ENCODE results near the gene CNTNAP2. TPM values are rescaled to one million over a fixed set of nuclear protein-coding genes. Genes with fewer than 3 reads are reported as not detected.

Gene CNTNAP2
- total and polyA plus RNA-seq, 2 experiments from 2014 or later, result not detected

- Histone ChIP-seq H3K36me3 (ENCODE audit: low read depth) (no peaks in the 10 kb centered on the region), H3K79me2 (ENCODE audit: insufficient read depth) (no peaks in the 10 kb centered on the region), H3K27ac (no peak overlapping the region), H3K4me3 (no peak overlapping the region), H3F3A (ENCODE audit: insufficient read depth) (no peaks in the 10 kb centered on the region), H3K27me3 (replicated peaks; ENCODE audit: insufficient read depth) (no peaks in the 10 kb centered on the region), H3K4me1 (ENCODE audit: insufficient read depth) (no peaks in the 10 kb centered on the region), H3K9me3 (ENCODE audit: low read depth) (no peaks in the 10 kb centered on the region), H3K9me2 (ENCODE audit: insufficient read depth) (no peaks in the 10 kb centered on the region), H3K9ac (no peak overlapping the region), H4K20me1 (ENCODE audit: insufficient read depth) (no peaks in the 10 kb centered on the region), H2AFZ (no peak overlapping the region), H3K4me2 (ENCODE audit: unreplicated experiment) (no peak overlapping the region)
- DNase-seq, result no peak
- no peak for TF ChIP-seq EZH2phosphoT487 (IDR thresholded peaks at IDR 0.05; ENCODE audit: insufficient read depth, low read depth)
- TF ChIP-seq EZH2 (IDR thresholded peaks at IDR 0.05; ENCODE audit: insufficient read depth, poor library complexity, severe bottlenecking), result no peak
- 0 to 3% methylated on average over 1 of the region's 1 CpG for WGBS, 2 experiments (ENCODE audit: low coverage in 1 of 2, low lambda C conversion rate in 2 of 2, missing lambda C conversion rate in 2 of 2)
- in situ Hi-C loops (cut with MboI), result no loop called here
Measured at GRCh38 chr7:146804620-146805019, 688.0 kb downstream of the CNTNAP2 start.

GRCh38 chr7:146805082-146805481, 688.5 kb downstream of the CNTNAP2 start:
- TF ChIP-seq EZH2phosphoT487 (IDR thresholded peaks at IDR 0.05; ENCODE audit: insufficient read depth, low read depth), result no peak
- TF ChIP-seq EZH2 (IDR thresholded peaks at IDR 0.05; ENCODE audit: insufficient read depth, poor library complexity, severe bottlenecking), result no peak
- Histone ChIP-seq H2AFZ (no peak overlapping the region), H4K20me1 (ENCODE audit: insufficient read depth) (no peaks in the 10 kb centered on the region), H3K4me2 (ENCODE audit: unreplicated experiment) (no peak overlapping the region), H3K27me3 (replicated peaks; ENCODE audit: insufficient read depth) (no peaks in the 10 kb centered on the region), H3K9me2 (ENCODE audit: insufficient read depth) (no peaks in the 10 kb centered on the region), H3K4me1 (ENCODE audit: insufficient read depth) (no peaks in the 10 kb centered on the region), H3K9me3 (ENCODE audit: low read depth) (no peaks in the 10 kb centered on the region), H3K4me3 (no peak overlapping the region), H3K9ac (no peak overlapping the region), H3K36me3 (ENCODE audit: low read depth) (no peaks in the 10 kb centered on the region), H3K79me2 (ENCODE audit: insufficient read depth) (no peaks in the 10 kb centered on the region), H3K27ac (no peak overlapping the region), H3F3A (ENCODE audit: insufficient read depth) (no peaks in the 10 kb centered on the region)
- WGBS, 2 experiments (ENCODE audit: low coverage in 1 of 2, low lambda C conversion rate in 2 of 2, missing lambda C conversion rate in 2 of 2), result 0 to 3% methylated on average over 1 of the region's 1 CpG
- no peak for DNase-seq
- in situ Hi-C loops (cut with MboI), result no loop called here

- in situ Hi-C loops (cut with MboI), result no loop called here
- WGBS, 2 experiments (ENCODE audit: low coverage in 1 of 2, low lambda C conversion rate in 2 of 2, missing lambda C conversion rate in 2 of 2), result 3 to 10% methylated on average over 2 of the region's 2 CpGs
Measured at GRCh38 chr7:146826329-146826728, 709.7 kb downstream of the CNTNAP2 start.

GRCh38 chr7:146830686-146831085, 714.1 kb downstream of the CNTNAP2 start:
- in situ Hi-C loops (cut with MboI), result no loop called here
- H3K9me2 ChIP-seq (ENCODE audit: insufficient read depth), result no peaks in the 10 kb centered on the region
- no peak overlapping the region for H3K27ac ChIP-seq

More at GRCh38 chr7:146826329-146826728, 709.7 kb downstream of the CNTNAP2 start:
- DNase-seq, result no peak
- Histone ChIP-seq H3K79me2 (ENCODE audit: insufficient read depth) (no peaks in the 10 kb centered on the region), H3K9ac (no peak overlapping the region), H3K27ac (no peak overlapping the region), H2AFZ (no peak overlapping the region), H3K4me1 (ENCODE audit: insufficient read depth) (no peaks in the 10 kb centered on the region), H3F3A (ENCODE audit: insufficient read depth) (no peaks in the 10 kb centered on the region), H3K27me3 (replicated peaks; ENCODE audit: insufficient read depth) (no peaks in the 10 kb centered on the region), H3K4me2 (ENCODE audit: unreplicated experiment) (no peak overlapping the region), H4K20me1 (ENCODE audit: insufficient read depth) (no peaks in the 10 kb centered on the region), H3K4me3 (no peak overlapping the region), H3K9me2 (ENCODE audit: insufficient read depth) (no peaks in the 10 kb centered on the region), H3K9me3 (ENCODE audit: low read depth) (peaks cover 3% of the 10 kb centered on the region), H3K36me3 (ENCODE audit: low read depth) (no peaks in the 10 kb centered on the region)
- TF ChIP-seq EZH2phosphoT487 (IDR thresholded peaks at IDR 0.05; ENCODE audit: insufficient read depth, low read depth) (no peak), EZH2 (IDR thresholded peaks at IDR 0.05; ENCODE audit: insufficient read depth, poor library complexity, severe bottlenecking) (no peak)

GRCh38 chr7:146831875-146832274, 715.3 kb downstream of the CNTNAP2 start:
- Histone ChIP-seq H3K4me2 (ENCODE audit: unreplicated experiment) (no peak overlapping the region), H3K4me3 (no peak overlapping the region), H4K20me1 (ENCODE audit: insufficient read depth) (no peaks in the 10 kb centered on the region), H3K9me3 (ENCODE audit: low read depth) (peaks cover 3% of the 10 kb centered on the region), H3K9me2 (ENCODE audit: insufficient read depth) (no peaks in the 10 kb centered on the region), H2AFZ (no peak overlapping the region), H3K4me1 (ENCODE audit: insufficient read depth) (no peaks in the 10 kb centered on the region), H3K27ac (no peak overlapping the region), H3K36me3 (ENCODE audit: low read depth) (no peaks in the 10 kb centered on the region), H3K27me3 (replicated peaks; ENCODE audit: insufficient read depth) (no peaks in the 10 kb centered on the region), H3K79me2 (ENCODE audit: insufficient read depth) (no peaks in the 10 kb centered on the region), H3K9ac (no peak overlapping the region), H3F3A (ENCODE audit: insufficient read depth) (no peaks in the 10 kb centered on the region)
- TF ChIP-seq EZH2phosphoT487 (IDR thresholded peaks at IDR 0.05; ENCODE audit: insufficient read depth, low read depth) (no peak), EZH2 (IDR thresholded peaks at IDR 0.05; ENCODE audit: insufficient read depth, poor library complexity, severe bottlenecking) (no peak)
- in situ Hi-C loops (cut with MboI), result no loop called here
- no peak for DNase-seq
- 11 to 17% methylated on average over 2 of the region's 2 CpGs for WGBS, 2 experiments (ENCODE audit: low coverage in 1 of 2, low lambda C conversion rate in 2 of 2, missing lambda C conversion rate in 2 of 2)

More at GRCh38 chr7:146830686-146831085, 714.1 kb downstream of the CNTNAP2 start:
- DNase-seq, result no peak
- Histone ChIP-seq H3K36me3 (ENCODE audit: low read depth) (no peaks in the 10 kb centered on the region), H3K9ac (no peak overlapping the region), H3K4me1 (ENCODE audit: insufficient read depth) (no peaks in the 10 kb centered on the region), H3F3A (ENCODE audit: insufficient read depth) (no peaks in the 10 kb centered on the region), H3K4me2 (ENCODE audit: unreplicated experiment) (no peak overlapping the region), H2AFZ (no peak overlapping the region), H3K27me3 (replicated peaks; ENCODE audit: insufficient read depth) (no peaks in the 10 kb centered on the region), H3K4me3 (no peak overlapping the region), H4K20me1 (ENCODE audit: insufficient read depth) (no peaks in the 10 kb centered on the region), H3K79me2 (ENCODE audit: insufficient read depth) (no peaks in the 10 kb centered on the region), H3K9me3 (ENCODE audit: low read depth) (peaks cover 3% of the 10 kb centered on the region)
- TF ChIP-seq EZH2 (IDR thresholded peaks at IDR 0.05; ENCODE audit: insufficient read depth, poor library complexity, severe bottlenecking) (no peak), EZH2phosphoT487 (IDR thresholded peaks at IDR 0.05; ENCODE audit: insufficient read depth, low read depth) (no peak)
- 19 to 26% methylated on average over 3 of the region's 3 CpGs for WGBS, 2 experiments (ENCODE audit: low coverage in 1 of 2, low lambda C conversion rate in 2 of 2, missing lambda C conversion rate in 2 of 2)

Data from GM23248 (cell line).